Uterus (tissue), 4 donors: ENCODE results near the gene ZNF19. TPM values are rescaled to one million over a fixed set of nuclear protein-coding genes. Genes with fewer than 3 reads are reported as not detected.

ENCODE experiments used
- DNase-seq, 2 donors: peaks; one replicate each; pipeline ENCODE4 v3.0.0-alpha.2; 2019 to 2020
- H3K27ac ChIP-seq, 2 donors: fragments of 200-600 bp; sonication (generic); 1 replicate in 1 of 2; 2 replicates in 1 of 2; pipeline ENCODE4 v1.5.1; 2016 to 2018
- H3K27me3 ChIP-seq, 2 donors: fragments of 200-600 bp; sonication (generic); one replicate each; pipeline ENCODE4 v1.5.1; 2018 to 2019; ENCODE audit warnings: control low read depth in 1 of 2
- H3K36me3 ChIP-seq, 2 donors: fragments of 200-600 bp; sonication (generic); one replicate each; pipeline ENCODE4 v1.5.1; 2019; ENCODE audit warnings: control low read depth in 1 of 2
- H3K4me1 ChIP-seq, 2 donors: fragments of 200-600 bp; sonication (generic); one replicate each; pipeline ENCODE4 v1.5.1; 2018 to 2019; ENCODE audit warnings: control low read depth in 1 of 2
- H3K4me3 ChIP-seq, 2 donors: fragments of 200-600 bp; sonication (generic); 1 replicate in 1 of 2; 2 replicates in 1 of 2; pipeline ENCODE4 v1.5.1; 2018 to 2019; ENCODE audit warnings: mild to moderate bottlenecking in 1 of 2
- H3K9me3 ChIP-seq, 2 donors: fragments of 200-600 bp; sonication (generic); one replicate each; pipeline ENCODE4 v1.5.1; 2019; ENCODE audit warnings: control low read depth in 1 of 2
- CTCF ChIP-seq, 4 experiments: fragments of 200-600 bp in 2 of 4; fragments of 450-650 bp in 2 of 4; sonication (generic) in 2 of 4; IDR thresholded peaks; one replicate each; pipeline ENCODE4 v1.5.1; 2016 to 2019; ENCODE audit warnings: antibody characterized with exemption in 4 of 4, mild to moderate bottlenecking in 2 of 4, moderate library complexity in 1 of 4
- POLR2A ChIP-seq, 2 donors: fragments of 450-650 bp; IDR thresholded peaks; one replicate each; pipeline ENCODE4 v1.6.1; 2016; ENCODE audit warnings: antibody characterized with exemption in 2 of 2, mild to moderate bottlenecking in 1 of 2, moderate library complexity in 1 of 2
- intact Hi-C: fragments of 100-400 bp; cut with DNase I; formaldehyde crosslinking; loops from one replicate; pipeline ENCODE4 v1.15.1; 2023; ENCODE audit warnings: low total_unique reads
- total RNA-seq, 4 donors: library from RNA; depleted of rRNA in 3 of 4; stranded (reverse); fragments of >200 nt in 3 of 4; gene quantifications; one replicate each; pipeline versions ENCODE4 v1.1.0 to v1.2.4, GENCODE V29; 2014 to 2023
- donor health status: DM: yes; HTN: yes; CAD: no.

The ZNF19 gene
- total RNA-seq, 4 donors from 2014 or later, result 0.59 to 21.5 (median 8.3) TPM

GRCh38 chr16:71448274-71448866 is 40.8 kb downstream of the ZNF19 start:
- Histone ChIP-seq H3K9me3 (peaks cover 0 to 90% of the 10 kb centered on the region in 2 donors), H3K4me1 (no peaks in the 10 kb centered on the region), H3K4me3 (no peak overlapping the region), H3K27me3 (no peaks in the 10 kb centered on the region), H3K36me3 (no peaks in the 10 kb centered on the region), H3K27ac (no peak overlapping the region)
- TF ChIP-seq CTCF (IDR thresholded peaks at IDR 0.05) (no peak), POLR2A (IDR thresholded peaks at IDR 0.05) (no peak)
- intact Hi-C loops, result no loop called here
- no peak for DNase-seq

- no peak for TF ChIP-seq CTCF (IDR thresholded peaks at IDR 0.05)
- no peak for TF ChIP-seq POLR2A (IDR thresholded peaks at IDR 0.05)
- no peaks in the 10 kb centered on the region for H3K36me3 ChIP-seq
- H3K27ac ChIP-seq, result no peak overlapping the region
- no peaks in the 10 kb centered on the region for H3K27me3 ChIP-seq
- no peak overlapping the region for H3K4me3 ChIP-seq
- intact Hi-C loops, result no loop called here
- no peak for DNase-seq
- H3K9me3 ChIP-seq, result peaks cover 0 to 48% of the 10 kb centered on the region in 2 donors
- H3K4me1 ChIP-seq, result no peaks in the 10 kb centered on the region
These were observed 45.4 kb downstream of the ZNF19 start for GRCh38 chr16:71443714-71444113.

- intact Hi-C loops, result no loop called here
- Histone ChIP-seq H3K4me3 (no peak within 1 kb of the TSS), H3K27me3 (no peaks in the 10 kb centered on the region), H3K36me3 (no peaks in the 10 kb centered on the region), H3K4me1 (no peaks in the 10 kb centered on the region), H3K9me3 (peaks cover 0 to 31% of the 10 kb centered on the region in 2 donors), H3K27ac (no peak within 1 kb of the TSS)
- TF ChIP-seq POLR2A (IDR thresholded peaks at IDR 0.05) (no peak), CTCF (IDR thresholded peaks at IDR 0.05) (no peak)
- no peak for DNase-seq
These were observed 47.1 kb downstream of the ZNF19 start, which contains the start of gene TLE7 for GRCh38 chr16:71442051-71442440. TSS of gene TLE7 (minus strand) at chr16:71442054. CDS start at chr16:71433324, 8,730 bp downstream.

GRCh38 chr16:71441348-71442050 is 47.6 kb downstream of the ZNF19 start:
- Histone ChIP-seq H3K4me3 (no peak overlapping the region), H3K9me3 (peaks cover 0 to 26% of the 10 kb centered on the region in 2 donors), H3K27ac (no peak overlapping the region), H3K36me3 (no peaks in the 10 kb centered on the region), H3K4me1 (no peaks in the 10 kb centered on the region), H3K27me3 (no peaks in the 10 kb centered on the region)
- no peak for DNase-seq
- no peak for TF ChIP-seq POLR2A (IDR thresholded peaks at IDR 0.05)
- TF ChIP-seq CTCF (IDR thresholded peaks at IDR 0.05), result no peak
- intact Hi-C loops, result no loop called here

- no peak for DNase-seq
- Histone ChIP-seq H3K4me1 (no peaks in the 10 kb centered on the region), H3K36me3 (no peaks in the 10 kb centered on the region), H3K9me3 (peaks cover 0 to 19% of the 10 kb centered on the region in 2 donors), H3K27me3 (no peaks in the 10 kb centered on the region), H3K4me3 (no peak overlapping the region), H3K27ac (no peak overlapping the region)
- intact Hi-C loops, result no loop called here
- TF ChIP-seq POLR2A (IDR thresholded peaks at IDR 0.05) (no peak), CTCF (IDR thresholded peaks at IDR 0.05) (no peak)
These were observed 48.3 kb downstream of the ZNF19 start for GRCh38 chr16:71440669-71441347.
